ENCODE measurements around the gene TMX1.

TMX1 gene

GRCh38 chr14:51262868-51263267 lies 22.8 kb downstream of the TMX1 start:
- 100% methylated on average over 1 of the region's 2 CpGs for WGBS, 2 experiments (ENCODE audit: insufficient coverage in 2 of 2)
- no peaks in the 10 kb centered on the region for H3K4me1 ChIP-seq (ENCODE audit: control insufficient read depth, insufficient read depth, low read length, poor library complexity, severe bottlenecking)
- H3K4me3 ChIP-seq (ENCODE audit: extremely low read depth, insufficient read depth, low read length, poor library complexity, severe bottlenecking): no peak overlapping the region
- H3K27ac ChIP-seq (ENCODE audit: low read depth, low read length, severe bottlenecking): no peak overlapping the region
- H3K36me3 ChIP-seq (ENCODE audit: control insufficient read depth, insufficient read depth, low read length): peaks cover 10% of the 10 kb centered on the region
- no peaks in the 10 kb centered on the region for H3K9me3 ChIP-seq (ENCODE audit: control insufficient read depth, low read length)

- Histone ChIP-seq H3K4me3 (ENCODE audit: extremely low read depth, insufficient read depth, low read length, poor library complexity, severe bottlenecking) (no peak overlapping the region), H3K4me1 (ENCODE audit: control insufficient read depth, insufficient read depth, low read length, poor library complexity, severe bottlenecking) (no peaks in the 10 kb centered on the region), H3K36me3 (ENCODE audit: control insufficient read depth, insufficient read depth, low read length) (no peaks in the 10 kb centered on the region), H3K9me3 (ENCODE audit: control insufficient read depth, low read length) (no peaks in the 10 kb centered on the region), H3K27ac (ENCODE audit: low read depth, low read length, severe bottlenecking) (no peak overlapping the region)
- WGBS, 2 experiments (ENCODE audit: insufficient coverage in 2 of 2): no CpG with 5 or more reads among the region's 1 CpG
These were observed 29.6 kb downstream of the TMX1 start for GRCh38 chr14:51269634-51270033.

GRCh38 chr14:51276605-51277004 lies 36.6 kb downstream of the TMX1 start:
- no peaks in the 10 kb centered on the region for H3K36me3 ChIP-seq (ENCODE audit: control insufficient read depth, insufficient read depth, low read length)
- WGBS, 2 experiments (ENCODE audit: insufficient coverage in 2 of 2): 100% methylated on average over 1 of the region's 1 CpG; no CpG with 5 or more reads in 1 of the 2 experiments
- no peak overlapping the region for H3K27ac ChIP-seq (ENCODE audit: low read depth, low read length, severe bottlenecking)

GRCh38 chr14:51277753-51278415 lies 37.8 kb downstream of the TMX1 start:
- Histone ChIP-seq H3K36me3 (ENCODE audit: control insufficient read depth, insufficient read depth, low read length) (no peaks in the 10 kb centered on the region), H3K9me3 (ENCODE audit: control insufficient read depth, low read length) (no peaks in the 10 kb centered on the region), H3K27ac (ENCODE audit: low read depth, low read length, severe bottlenecking) (no peak overlapping the region), H3K4me3 (ENCODE audit: extremely low read depth, insufficient read depth, low read length, poor library complexity, severe bottlenecking) (no peak overlapping the region), H3K4me1 (ENCODE audit: control insufficient read depth, insufficient read depth, low read length, poor library complexity, severe bottlenecking) (no peaks in the 10 kb centered on the region)
- 100% methylated on average over 2 of the region's 4 CpGs for WGBS, 2 experiments (ENCODE audit: insufficient coverage in 2 of 2)

More at GRCh38 chr14:51276605-51277004, 36.6 kb downstream of the TMX1 start:
- Histone ChIP-seq H3K4me3 (ENCODE audit: extremely low read depth, insufficient read depth, low read length, poor library complexity, severe bottlenecking) (no peak overlapping the region), H3K9me3 (ENCODE audit: control insufficient read depth, low read length) (no peaks in the 10 kb centered on the region), H3K4me1 (ENCODE audit: control insufficient read depth, insufficient read depth, low read length, poor library complexity, severe bottlenecking) (no peaks in the 10 kb centered on the region)

- Histone ChIP-seq H3K27ac (ENCODE audit: low read depth, low read length, severe bottlenecking) (no peak overlapping the region), H3K36me3 (ENCODE audit: control insufficient read depth, insufficient read depth, low read length) (no peaks in the 10 kb centered on the region), H3K4me1 (ENCODE audit: control insufficient read depth, insufficient read depth, low read length, poor library complexity, severe bottlenecking) (peaks cover 4% of the 10 kb centered on the region), H3K4me3 (ENCODE audit: extremely low read depth, insufficient read depth, low read length, poor library complexity, severe bottlenecking) (no peak overlapping the region), H3K9me3 (ENCODE audit: control insufficient read depth, low read length) (no peaks in the 10 kb centered on the region)
- WGBS, 2 experiments (ENCODE audit: insufficient coverage in 2 of 2): no CpG with 5 or more reads among the region's 2 CpGs
These were observed 42.5 kb downstream of the TMX1 start for GRCh38 chr14:51282517-51282916.

GRCh38 chr14:51283402-51284085 lies 43.5 kb downstream of the TMX1 start:
- Histone ChIP-seq H3K4me1 (ENCODE audit: control insufficient read depth, insufficient read depth, low read length, poor library complexity, severe bottlenecking) (peaks cover 4% of the 10 kb centered on the region), H3K27ac (ENCODE audit: low read depth, low read length, severe bottlenecking) (no peak overlapping the region), H3K4me3 (ENCODE audit: extremely low read depth, insufficient read depth, low read length, poor library complexity, severe bottlenecking) (no peak overlapping the region), H3K36me3 (ENCODE audit: control insufficient read depth, insufficient read depth, low read length) (no peaks in the 10 kb centered on the region), H3K9me3 (ENCODE audit: control insufficient read depth, low read length) (no peaks in the 10 kb centered on the region)
- 94% methylated on average over 3 to 4 of the region's 8 CpGs for WGBS, 2 experiments (ENCODE audit: insufficient coverage in 2 of 2)

- Histone ChIP-seq H3K4me1 (ENCODE audit: control insufficient read depth, insufficient read depth, low read length, poor library complexity, severe bottlenecking) (peaks cover 4% of the 10 kb centered on the region), H3K4me3 (ENCODE audit: extremely low read depth, insufficient read depth, low read length, poor library complexity, severe bottlenecking) (no peak overlapping the region), H3K27ac (ENCODE audit: low read depth, low read length, severe bottlenecking) (no peak overlapping the region)
These were observed 44.2 kb downstream of the TMX1 start for GRCh38 chr14:51284241-51284640.

GRCh38 chr14:51285120-51285519 lies 45.1 kb downstream of the TMX1 start:
- Histone ChIP-seq H3K36me3 (ENCODE audit: control insufficient read depth, insufficient read depth, low read length) (no peaks in the 10 kb centered on the region), H3K4me1 (ENCODE audit: control insufficient read depth, insufficient read depth, low read length, poor library complexity, severe bottlenecking) (peaks cover 4% of the 10 kb centered on the region), H3K27ac (ENCODE audit: low read depth, low read length, severe bottlenecking) (no peak overlapping the region), H3K4me3 (ENCODE audit: extremely low read depth, insufficient read depth, low read length, poor library complexity, severe bottlenecking) (no peak overlapping the region), H3K9me3 (ENCODE audit: control insufficient read depth, low read length) (no peaks in the 10 kb centered on the region)
- WGBS, 2 experiments (ENCODE audit: insufficient coverage in 2 of 2): 78 to 80% methylated on average over 1 of the region's 1 CpG

More at GRCh38 chr14:51284241-51284640, 44.2 kb downstream of the TMX1 start:
- no peaks in the 10 kb centered on the region for H3K36me3 ChIP-seq (ENCODE audit: control insufficient read depth, insufficient read depth, low read length)
- no peaks in the 10 kb centered on the region for H3K9me3 ChIP-seq (ENCODE audit: control insufficient read depth, low read length)

- Histone ChIP-seq H3K9me3 (ENCODE audit: control insufficient read depth, low read length) (no peaks in the 10 kb centered on the region), H3K27ac (ENCODE audit: low read depth, low read length, severe bottlenecking) (no peak overlapping the region), H3K4me3 (ENCODE audit: extremely low read depth, insufficient read depth, low read length, poor library complexity, severe bottlenecking) (no peak overlapping the region), H3K4me1 (ENCODE audit: control insufficient read depth, insufficient read depth, low read length, poor library complexity, severe bottlenecking) (peaks cover 3% of the 10 kb centered on the region), H3K36me3 (ENCODE audit: control insufficient read depth, insufficient read depth, low read length) (no peaks in the 10 kb centered on the region)
These were observed 49.1 kb downstream of the TMX1 start for GRCh38 chr14:51289169-51289568.

- no peaks in the 10 kb centered on the region for H3K9me3 ChIP-seq (ENCODE audit: control insufficient read depth, low read length)
- no peaks in the 10 kb centered on the region for H3K36me3 ChIP-seq (ENCODE audit: control insufficient read depth, insufficient read depth, low read length)
- H3K27ac ChIP-seq (ENCODE audit: low read depth, low read length, severe bottlenecking): no peak overlapping the region
- no CpG with 5 or more reads among the region's 1 CpG for WGBS, 2 experiments (ENCODE audit: insufficient coverage in 2 of 2)
- no peak overlapping the region for H3K4me3 ChIP-seq (ENCODE audit: extremely low read depth, insufficient read depth, low read length, poor library complexity, severe bottlenecking)
- no peaks in the 10 kb centered on the region for H3K4me1 ChIP-seq (ENCODE audit: control insufficient read depth, insufficient read depth, low read length, poor library complexity, severe bottlenecking)
These were observed 50.1 kb downstream of the TMX1 start for GRCh38 chr14:51290132-51290531.

GRCh38 chr14:51291016-51291415 lies 51.0 kb downstream of the TMX1 start:
- no peak overlapping the region for H3K27ac ChIP-seq (ENCODE audit: low read depth, low read length, severe bottlenecking)
- no peaks in the 10 kb centered on the region for H3K9me3 ChIP-seq (ENCODE audit: control insufficient read depth, low read length)
- H3K4me1 ChIP-seq (ENCODE audit: control insufficient read depth, insufficient read depth, low read length, poor library complexity, severe bottlenecking): no peaks in the 10 kb centered on the region
- 94 to 98% methylated on average over 4 of the region's 4 CpGs for WGBS, 2 experiments (ENCODE audit: insufficient coverage in 2 of 2)
- H3K36me3 ChIP-seq (ENCODE audit: control insufficient read depth, insufficient read depth, low read length): no peaks in the 10 kb centered on the region
- no peak overlapping the region for H3K4me3 ChIP-seq (ENCODE audit: extremely low read depth, insufficient read depth, low read length, poor library complexity, severe bottlenecking)
